DOHH2 (cell line): ENCODE results near the gene ZBTB49.

Source experiments
- H3F3A ChIP-seq: fragments of 200-600 bp; sonication (generic), shearing (Covaris generic); 2 replicates; pipeline ENCODE4 v1.6.0; 2016; ENCODE audit warnings: antibody characterized with exemption, mild to moderate bottlenecking; ENCODE audit not compliant: control insufficient read depth, insufficient read depth
- H3K27ac ChIP-seq: fragments of 200-600 bp; sonication (generic); 2 replicates; pipeline ENCODE4 v1.5.1; 2014; ENCODE audit warnings: low read depth, mild to moderate bottlenecking, low read length, moderate library complexity
- H3K27me3 ChIP-seq: fragments of 200-600 bp; sonication (generic); 2 replicates; pipeline ENCODE4 v1.6.1; 2014; ENCODE audit warnings: mild to moderate bottlenecking, low read length, mixed read lengths; ENCODE audit not compliant: control insufficient read depth
- H3K36me3 ChIP-seq: fragments of 200-600 bp; sonication (generic); 2 replicates; pipeline ENCODE4 v1.6.1; 2014; ENCODE audit warnings: mild to moderate bottlenecking, low read length, moderate library complexity, mixed read lengths; ENCODE audit not compliant: control insufficient read depth
- H3K4me1 ChIP-seq: fragments of 200-600 bp; sonication (generic); 2 replicates; pipeline ENCODE4 v1.6.1; 2014; ENCODE audit warnings: mild to moderate bottlenecking, low read length, mixed read lengths; ENCODE audit not compliant: control insufficient read depth
- H3K4me2 ChIP-seq: fragments of 200-600 bp; sonication (generic); 2 replicates; pipeline ENCODE4 v1.6.0; 2014; ENCODE audit warnings: mild to moderate bottlenecking, low read length, moderate library complexity
- H3K4me3 ChIP-seq: fragments of 200-600 bp; sonication (generic); 2 replicates; pipeline ENCODE4 v1.5.1; 2014; ENCODE audit warnings: mild to moderate bottlenecking, low read length, mixed read lengths
- H3K79me2 ChIP-seq: fragments of 200-600 bp; sonication (generic); 2 replicates; pipeline ENCODE4 v1.6.1; 2014; ENCODE audit warnings: mild to moderate bottlenecking, low read length, mixed read lengths; ENCODE audit not compliant: control insufficient read depth
- H3K9me2 ChIP-seq: fragments of 200-600 bp; sonication (generic); replicated peaks from 2 replicates; pipeline ENCODE4 v1.6.1; 2014; ENCODE audit warnings: mild to moderate bottlenecking, low read length, mixed read lengths; ENCODE audit not compliant: control insufficient read depth
- H3K9me3 ChIP-seq: fragments of 200-600 bp; sonication (generic); 2 replicates; pipeline ENCODE4 v1.6.1; 2014; ENCODE audit warnings: antibody characterized with exemption, low read length, mixed read lengths; ENCODE audit not compliant: control insufficient read depth, insufficient read depth
- H4K20me1 ChIP-seq: fragments of 200-600 bp; sonication (generic); 2 replicates; pipeline ENCODE4 v1.6.0; 2014; ENCODE audit warnings: low read depth, mild to moderate bottlenecking, antibody characterized with exemption, low read length, moderate library complexity; ENCODE audit not compliant: control insufficient read depth, insufficient read depth
- CTCF ChIP-seq: fragments of 200-600 bp; sonication (generic); IDR thresholded peaks from one replicate; pipeline ENCODE4 v1.5.1; 2014; ENCODE audit warnings: antibody characterized with exemption, mild to moderate bottlenecking, low read depth, low read length; ENCODE audit not compliant: poor library complexity, severe bottlenecking
- EZH2phosphoT487 ChIP-seq: fragments of 200-600 bp; sonication (generic); IDR thresholded peaks from 2 replicates; pipeline ENCODE4 v1.6.1; 2017; ENCODE audit warnings: borderline replicate concordance, mild to moderate bottlenecking, antibody characterized with exemption, low read length, moderate library complexity, mixed read lengths

ZBTB49 gene

DNA sequence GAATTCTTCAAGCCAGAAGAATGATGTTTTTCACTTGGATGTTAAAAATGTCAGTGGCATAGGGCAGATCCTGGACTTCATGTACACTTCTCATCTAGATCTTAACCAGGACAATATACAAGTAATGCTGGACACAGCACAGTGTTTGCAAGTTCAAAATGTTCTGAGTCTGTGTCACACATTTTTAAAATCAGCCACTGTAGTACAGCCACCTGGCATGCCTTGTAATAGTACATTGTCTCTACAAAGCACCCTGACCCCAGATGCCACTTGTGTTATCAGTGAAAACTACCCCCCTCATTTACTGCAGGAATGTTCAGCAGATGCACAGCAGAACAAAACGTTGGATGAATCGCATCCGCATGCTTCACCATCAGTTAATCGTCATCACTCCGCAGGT is 11.9 kb downstream of the ZBTB49 start:
- no peak overlapping the region for H3K4me2 ChIP-seq
- TF ChIP-seq EZH2phosphoT487 (no peak), CTCF (no peak)
- H3K27me3 ChIP-seq: no peaks in the 10 kb centered on the region
- no peaks in the 10 kb centered on the region for H3K79me2 ChIP-seq
- H4K20me1 ChIP-seq: no peaks in the 10 kb centered on the region
- H3K4me1 ChIP-seq: no peaks in the 10 kb centered on the region
- no peaks in the 10 kb centered on the region for H3K9me3 ChIP-seq
- H3K9me2 ChIP-seq: no peaks in the 10 kb centered on the region
- no peak overlapping the region for H3K27ac ChIP-seq
- 0 out of 2 replicates have a peak, but pooled peaks cover 3% of the 10 kb centered on the region for H3F3A ChIP-seq
- H3K4me3 ChIP-seq: no peak overlapping the region
- peaks cover 12% of the 10 kb centered on the region for H3K36me3 ChIP-seq

DNA sequence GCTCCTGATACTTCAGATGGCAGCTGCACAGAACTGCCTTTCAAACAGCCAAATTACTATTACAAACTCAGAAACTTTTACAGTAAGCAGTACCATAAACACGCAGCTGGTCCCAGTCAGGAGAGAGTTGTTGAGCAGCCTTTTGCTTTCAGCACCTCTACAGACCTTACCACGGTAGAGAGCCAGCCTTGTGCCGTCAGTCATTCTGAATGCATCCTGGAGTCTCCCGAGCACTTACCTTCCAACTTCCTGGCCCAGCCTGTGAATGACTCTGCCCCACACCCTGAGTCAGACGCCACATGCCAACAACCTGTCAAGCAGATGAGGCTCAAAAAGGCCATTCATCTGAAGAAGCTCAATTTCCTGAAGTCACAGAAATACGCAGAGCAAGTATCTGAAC is 12.4 kb downstream of the ZBTB49 start:
- H3K79me2 ChIP-seq: no peaks in the 10 kb centered on the region
- H3K4me2 ChIP-seq: no peak overlapping the region
- H3K9me3 ChIP-seq: no peaks in the 10 kb centered on the region
- no peaks in the 10 kb centered on the region for H3K9me2 ChIP-seq
- H3F3A ChIP-seq: 0 out of 2 replicates have a peak, but pooled peaks cover 3% of the 10 kb centered on the region
- no peak overlapping the region for H3K4me3 ChIP-seq
- H3K27me3 ChIP-seq: no peaks in the 10 kb centered on the region
- no peak overlapping the region for H3K27ac ChIP-seq
- peaks cover 12% of the 10 kb centered on the region for H3K36me3 ChIP-seq
- no peaks in the 10 kb centered on the region for H4K20me1 ChIP-seq
- H3K4me1 ChIP-seq: no peaks in the 10 kb centered on the region
- TF ChIP-seq EZH2phosphoT487 (no peak), CTCF (no peak)

DNA sequence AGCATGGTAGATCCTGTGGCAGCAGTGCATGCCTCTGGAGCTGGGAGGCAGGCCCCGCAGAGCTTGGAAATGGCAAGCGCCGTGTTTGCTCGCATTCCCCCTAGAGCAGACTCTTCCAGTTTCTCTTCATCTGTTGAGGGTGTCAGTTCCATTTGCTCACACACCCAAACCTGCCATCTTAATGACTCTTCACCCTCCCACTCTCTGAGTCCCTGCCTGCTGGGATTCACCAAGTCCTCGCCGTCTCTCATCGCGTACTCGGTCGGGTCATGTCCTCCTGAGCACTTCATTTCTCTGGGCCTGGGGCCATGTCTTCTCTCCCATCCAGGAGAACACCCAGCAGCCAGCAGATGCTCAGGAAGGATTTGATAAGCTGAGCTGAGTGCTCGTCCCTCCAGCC is 16.9 kb downstream of the ZBTB49 start:
- Histone ChIP-seq H3K4me2 (no peak overlapping the region), H3K79me2 (no peaks in the 10 kb centered on the region), H3K4me1 (peaks cover 6% of the 10 kb centered on the region), H3F3A (0 out of 2 replicates have a peak, but pooled peaks cover 3% of the 10 kb centered on the region), H3K27ac (no peak overlapping the region), H3K9me3 (no peaks in the 10 kb centered on the region), H3K9me2 (no peaks in the 10 kb centered on the region), H3K4me3 (no peak overlapping the region), H3K36me3 (peaks cover 11% of the 10 kb centered on the region), H4K20me1 (no peaks in the 10 kb centered on the region), H3K27me3 (no peaks in the 10 kb centered on the region)
- TF ChIP-seq EZH2phosphoT487 (no peak), CTCF (no peak)
